Ovary (tissue), 3 donors: ENCODE data around the gene GLI1.

Experiments
- CTCF ChIP-seq, 3 donors: fragments of 450-650 bp in 2 of 3; fragments of 200-600 bp in 1 of 3; IDR thresholded peaks; one replicate each; pipeline versions ENCODE4 v1.5.1 to v1.8.0; 2016 to 2022; ENCODE audit warnings: antibody characterized with exemption in 3 of 3, mild to moderate bottlenecking in 1 of 3
- EP300 ChIP-seq: sonication (generic); formaldehyde crosslinking; IDR thresholded peaks from one replicate; pipeline ENCODE4 v1.6.1; 2017; ENCODE audit warnings: antibody characterized with exemption
- donor health status: DM: no; HTN: no; CAD: no.

- TF ChIP-seq CTCF (IDR thresholded peaks at IDR 0.05) (no peak), EP300 (no peak)
Observed at GRCh38 chr12:57452181-57452936, 7.2 kb upstream of the GLI1 start.
